GM23248 (cell line): ENCODE results near the gene ITIH4. TPM values are rescaled to one million over a fixed set of nuclear protein-coding genes. Genes with fewer than 3 reads are reported as not detected.

Experiments used
- DNase-seq: peaks from one replicate; pipeline ENCODE4 v3.0.0-alpha.2; 2015
- H2AFZ ChIP-seq: fragments of 200-600 bp; sonication (generic); 2 replicates; pipeline ENCODE4 v1.6.1; 2016; ENCODE audit warnings: antibody characterized with exemption
- H3F3A ChIP-seq: fragments of 200-600 bp; sonication (generic); 2 replicates; pipeline ENCODE4 v1.6.1; 2016; ENCODE audit warnings: mild to moderate bottlenecking, antibody characterized with exemption, mixed run types; ENCODE audit not compliant: insufficient read depth
- H3K27ac ChIP-seq: fragments of 200-600 bp; sonication (generic); 2 replicates; pipeline ENCODE4 v1.5.1; 2016; ENCODE audit warnings: mild to moderate bottlenecking
- H3K27me3 ChIP-seq: fragments of 200-600 bp; sonication (generic); replicated peaks from 2 replicates; pipeline ENCODE4 v1.6.1; 2016; ENCODE audit warnings: mild to moderate bottlenecking; ENCODE audit not compliant: insufficient read depth
- H3K36me3 ChIP-seq: fragments of 200-600 bp; sonication (generic); 2 replicates; pipeline ENCODE4 v1.6.1; 2016; ENCODE audit warnings: low read depth, mild to moderate bottlenecking
- H3K4me1 ChIP-seq: fragments of 200-600 bp; sonication (generic); 2 replicates; pipeline ENCODE4 v1.6.1; 2016; ENCODE audit warnings: mild to moderate bottlenecking; ENCODE audit not compliant: insufficient read depth
- H3K4me2 ChIP-seq: fragments of 200-600 bp; sonication (generic); one replicate; pipeline ENCODE4 v1.6.1; 2016; ENCODE audit warnings: mild to moderate bottlenecking; ENCODE audit not compliant: unreplicated experiment
- H3K4me3 ChIP-seq: fragments of 200-600 bp; sonication (generic); 2 replicates; pipeline ENCODE4 v1.5.1; 2016; ENCODE audit warnings: mild to moderate bottlenecking
- H3K79me2 ChIP-seq: fragments of 200-600 bp; sonication (generic); 2 replicates; pipeline ENCODE4 v1.6.1; 2016; ENCODE audit warnings: mild to moderate bottlenecking; ENCODE audit not compliant: insufficient read depth
- H3K9ac ChIP-seq: fragments of 200-600 bp; sonication (generic); 2 replicates; pipeline ENCODE4 v1.6.1; 2016; ENCODE audit warnings: mild to moderate bottlenecking
- H3K9me2 ChIP-seq: fragments of 200-600 bp; sonication (generic); 2 replicates; pipeline ENCODE4 v1.6.1; 2016; ENCODE audit warnings: mixed run types, mild to moderate bottlenecking, moderate library complexity; ENCODE audit not compliant: insufficient read depth
- H3K9me3 ChIP-seq: fragments of 200-600 bp; sonication (generic); one replicate; pipeline ENCODE4 v1.6.1; 2017; ENCODE audit warnings: low read depth
- H4K20me1 ChIP-seq: fragments of 200-600 bp; sonication (generic); 2 replicates; pipeline ENCODE4 v1.6.0; 2016; ENCODE audit not compliant: insufficient read depth
- EZH2 ChIP-seq: fragments of 200-600 bp; sonication (generic); IDR thresholded peaks from 2 replicates; pipeline ENCODE4 v1.6.1; 2018; ENCODE audit warnings: antibody characterized with exemption, mild to moderate bottlenecking; ENCODE audit not compliant: insufficient read depth, poor library complexity, severe bottlenecking
- EZH2phosphoT487 ChIP-seq: fragments of 200-600 bp; sonication (generic); IDR thresholded peaks from 2 replicates; pipeline ENCODE4 v1.6.1; 2018; ENCODE audit warnings: antibody characterized with exemption, moderate library complexity, mild to moderate bottlenecking, low read depth; ENCODE audit not compliant: insufficient read depth
- WGBS, 2 experiments: methylation state at CpG; one replicate each; pipeline ENCODE4 v1.1.6; 2015 to 2017; ENCODE audit warnings: low lambda C conversion rate in 2 of 2, low coverage in 1 of 2; ENCODE audit errors: missing lambda C conversion rate in 2 of 2; 5-methylcytosine and 5-hydroxymethylcytosine counted together
- in situ Hi-C: fragments of 300-500 bp; cut with MboI; formaldehyde crosslinking; loops from 2 replicates; pipeline ENCODE4 v1.15.0; 2020
- polyA plus RNA-seq: library from polyadenylated mRNA; unstranded; fragments of >200 nt; fragmentation: Nextera tagmentation; extraction: Ambion mirVana; gene quantifications from 2 replicates; pipeline ENCODE4 v1.2.1, GENCODE V29; 2016
- total RNA-seq: library from RNA; depleted of rRNA; stranded (reverse); fragments of >200 nt; shearing (Covaris generic); gene quantifications from 2 replicates; pipeline ENCODE4 v1.2.3, GENCODE V29; 2014; rRNA removed

The ITIH4 gene
- 0.11 TPM in 1 of 2 replicates, not detected in the other for total RNA-seq
- polyA plus RNA-seq: not detected in 2 replicates

DNA sequence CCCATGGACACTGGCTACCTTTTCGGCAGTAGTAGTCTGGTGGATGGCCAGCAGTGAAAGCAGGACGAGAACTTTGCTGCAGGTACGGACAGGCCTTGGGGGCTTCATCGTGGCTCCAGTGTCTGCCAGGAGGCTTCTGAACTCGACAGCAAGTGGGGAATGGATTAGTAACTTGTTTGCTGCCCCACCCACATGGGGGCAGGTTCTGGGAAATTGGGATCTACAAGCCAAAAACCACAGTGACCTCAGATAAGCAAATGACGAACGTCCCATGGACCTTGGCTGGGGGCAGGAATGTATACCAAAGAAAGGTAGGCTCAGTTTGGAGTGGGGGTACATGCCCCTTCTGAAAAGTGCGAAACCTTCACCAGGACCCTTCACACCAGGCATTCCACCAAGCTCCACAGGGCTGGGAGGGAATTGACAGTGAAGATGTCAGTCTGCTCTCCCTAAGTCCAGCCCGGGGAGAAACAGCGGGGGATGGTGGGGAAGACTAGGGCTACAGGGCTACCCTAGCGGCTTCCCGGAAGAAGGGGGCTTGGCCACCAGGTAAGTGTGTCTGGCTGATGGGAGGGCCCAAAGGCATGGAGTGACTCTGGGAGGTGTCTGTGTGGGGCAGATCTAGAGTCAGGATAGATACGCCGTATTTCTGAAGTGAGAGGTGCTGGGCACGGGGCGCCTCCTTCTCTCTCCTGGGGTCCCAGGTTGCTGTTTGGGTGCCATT, at the start of gene ITIH4:
Gene ITIH4 (minus strand): TSS at position 138 of the 724 bp plus-strand sequence. CDS start 30 bp downstream, at position 108.
- in situ Hi-C loops: no loop called here
- H3K27me3 ChIP-seq: no peaks in the 10 kb centered on the region
- H3K4me2 ChIP-seq: peak within 1 kb of the TSS; percentile 54
- no peaks in the 10 kb centered on the region for H3K36me3 ChIP-seq
- TF ChIP-seq EZH2phosphoT487 (no peak), EZH2 (no peak)
- no peak within 1 kb of the TSS; the same call in 1 of the 2 replicates for H3K9ac ChIP-seq
- no peaks in the 10 kb centered on the region for H3K79me2 ChIP-seq
- WGBS, 2 experiments: 82 to 83% methylated on average over 14 to 16 of the region's 16 CpGs
- H3K9me2 ChIP-seq: no peaks in the 10 kb centered on the region
- H3K4me3 ChIP-seq: no peak within 1 kb of the TSS
- H3K9me3 ChIP-seq: no peaks in the 10 kb centered on the region
- H2AFZ ChIP-seq: no peak within 1 kb of the TSS
- no peaks in the 10 kb centered on the region for H3F3A ChIP-seq
- H3K27ac ChIP-seq: no peak within 1 kb of the TSS
- no peaks in the 10 kb centered on the region for H4K20me1 ChIP-seq
- H3K4me1 ChIP-seq: peaks cover 8% of the 10 kb centered on the region
- DNase-seq: no peak

- Histone ChIP-seq H3F3A (no peaks in the 10 kb centered on the region), H4K20me1 (no peaks in the 10 kb centered on the region), H3K9ac (no peak overlapping the region), H2AFZ (no peak overlapping the region), H3K79me2 (0 out of 2 replicates have a peak, but pooled peaks cover 8% of the 10 kb centered on the region), H3K9me2 (no peaks in the 10 kb centered on the region), H3K4me1 (no peaks in the 10 kb centered on the region), H3K4me3 (no peak overlapping the region), H3K4me2 (no peak overlapping the region), H3K36me3 (no peaks in the 10 kb centered on the region), H3K27me3 (no peaks in the 10 kb centered on the region), H3K27ac (no peak overlapping the region), H3K9me3 (no peaks in the 10 kb centered on the region)
- in situ Hi-C loops: no loop called here
- TF ChIP-seq EZH2 (no peak), EZH2phosphoT487 (no peak)
- 90 to 95% methylated on average over 5 of the region's 5 CpGs for WGBS, 2 experiments
- no peak for DNase-seq
Observed at GRCh38 chr3:52880047-52880446, 49.6 kb upstream of the ITIH4 start.

GRCh38 chr3:52879581-52879980, 49.1 kb upstream of the ITIH4 start:
- Histone ChIP-seq H2AFZ (no peak overlapping the region), H3K9me2 (no peaks in the 10 kb centered on the region), H3F3A (no peaks in the 10 kb centered on the region), H3K79me2 (0 out of 2 replicates have a peak, but pooled peaks cover 8% of the 10 kb centered on the region), H4K20me1 (no peaks in the 10 kb centered on the region), H3K9me3 (no peaks in the 10 kb centered on the region), H3K4me1 (no peaks in the 10 kb centered on the region), H3K36me3 (no peaks in the 10 kb centered on the region), H3K4me2 (no peak overlapping the region), H3K27me3 (no peaks in the 10 kb centered on the region), H3K4me3 (no peak overlapping the region), H3K27ac (no peak overlapping the region), H3K9ac (no peak overlapping the region)
- in situ Hi-C loops: no loop called here
- DNase-seq: no peak
- no peak for TF ChIP-seq EZH2phosphoT487
- TF ChIP-seq EZH2: no peak
- WGBS, 2 experiments: 97 to 98% methylated on average over 4 of the region's 4 CpGs

GRCh38 chr3:52879090-52879489, 48.6 kb upstream of the ITIH4 start:
- in situ Hi-C loops: no loop called here
- no peak for DNase-seq
- no peaks in the 10 kb centered on the region for H3K9me3 ChIP-seq
- H3K27ac ChIP-seq: no peak overlapping the region
- H3K79me2 ChIP-seq: 0 out of 2 replicates have a peak, but pooled peaks cover 8% of the 10 kb centered on the region
- TF ChIP-seq EZH2phosphoT487 (no peak), EZH2 (no peak)
- H3K27me3 ChIP-seq: no peaks in the 10 kb centered on the region
- H3F3A ChIP-seq: no peaks in the 10 kb centered on the region
- no peak overlapping the region for H3K4me2 ChIP-seq
- no peak overlapping the region for H2AFZ ChIP-seq
- H3K9ac ChIP-seq: no peak overlapping the region
- no peaks in the 10 kb centered on the region for H3K9me2 ChIP-seq
- 95 to 99% methylated on average over 4 of the region's 4 CpGs for WGBS, 2 experiments
- no peaks in the 10 kb centered on the region for H4K20me1 ChIP-seq
- no peaks in the 10 kb centered on the region for H3K36me3 ChIP-seq
- H3K4me1 ChIP-seq: no peaks in the 10 kb centered on the region
- no peak overlapping the region for H3K4me3 ChIP-seq
